ENCODE results near the gene SLIT3. TPM values are rescaled to one million over a fixed set of nuclear protein-coding genes. Genes with fewer than 3 reads are reported as not detected.
A peak's percentile ranks its signal among the peaks of the same experiment; 100 is the strongest.

Gene SLIT3
- polyA plus RNA-seq, 1 of the 3 experiments (the other 2 are of a cell fraction): 119 TPM

- Histone ChIP-seq H4K20me1 (ENCODE audit: insufficient read depth) (0 out of 2 replicates have a peak, but pooled peaks cover 2% of the 10 kb centered on the region), H3K27me3 (ENCODE audit: insufficient read depth) (no peaks in the 10 kb centered on the region), H3F3A (replicated peaks; ENCODE audit: insufficient read depth) (no peaks in the 10 kb centered on the region), H3K9ac (no peak overlapping the region), H3K9me2 (no peaks in the 10 kb centered on the region), H3K9me3 (no peaks in the 10 kb centered on the region), H3K4me3 (ENCODE audit: low read depth in 2 of 2, low read length in 1 of 2) (no peak overlapping the region), H3K79me2 (ENCODE audit: insufficient read depth) (no peaks in the 10 kb centered on the region), H3K4me2 (no peak overlapping the region), H3K4me1 (ENCODE audit: control insufficient read depth in 1 of 2, insufficient read depth in 2 of 2, low read depth in 1 of 2, low read length in 1 of 2) (peaks cover 4 to 25% of the 10 kb centered on the region in 2 experiments; a peak in 3 of 4 replicates), H3K36me3 (replicated peaks in 1 of 2; ENCODE audit: control insufficient read depth in 1 of 2, insufficient read depth in 2 of 2, low read length in 1 of 2) (peaks cover 7 to 12% of the 10 kb centered on the region in 2 experiments), H2AFZ (ENCODE audit: low read depth) (no peak overlapping the region), H3K27ac (ENCODE audit: low read depth in 2 of 2, low read length in 1 of 2) (no peak overlapping the region)
- no peak for TF ChIP-seq CHD2 (IDR thresholded peaks at IDR 0.05; ENCODE audit: low read length, partially characterized antibody)
- no peak for TF ChIP-seq GATA2 (CRISPR knock-in tag; IDR thresholded peaks at IDR 0.05)
- no peak for TF ChIP-seq FOXM1 (IDR thresholded peaks at IDR 0.05; ENCODE audit: low read depth)
- no peak for TF ChIP-seq ZBTB33 (IDR thresholded peaks at IDR 0.05; ENCODE audit: borderline replicate concordance, low read depth)
- ChIA-PET CTCF (no interaction called here), POLR2A (no interaction called here)
- DNase-seq: no peak
- WGBS (ENCODE audit: low lambda C conversion rate): 79% methylated on average over 4 of the region's 5 CpGs
Measured at GRCh38 chr5:169065400-169065799, 235.5 kb downstream of the SLIT3 start.

- peaks cover 4 to 25% of the 10 kb centered on the region in 2 experiments; a peak in 3 of 4 replicates for H3K4me1 ChIP-seq (ENCODE audit: control insufficient read depth in 1 of 2, insufficient read depth in 2 of 2, low read depth in 1 of 2, low read length in 1 of 2)
- 41% methylated on average over 3 of the region's 3 CpGs for WGBS (ENCODE audit: low lambda C conversion rate)
- H3K36me3 ChIP-seq (replicated peaks in 1 of 2; ENCODE audit: control insufficient read depth in 1 of 2, insufficient read depth in 2 of 2, low read length in 1 of 2): peaks cover 8 to 12% of the 10 kb centered on the region in 2 experiments
- TF ChIP-seq ELF1 (IDR thresholded peaks at IDR 0.05) (no peak), TEAD4 (IDR thresholded peaks at IDR 0.05; ENCODE audit: borderline replicate concordance, insufficient read depth) (0 out of 2 replicates have a peak, but pooled peaks have one; percentile 29), PBX3 (IDR thresholded peaks at IDR 0.05) (peak; percentile 24; the same call in 1 of the 2 replicates), FOSL2 (IDR thresholded peaks at IDR 0.05; ENCODE audit: borderline replicate concordance, low read depth) (no peak), NFIC (IDR thresholded peaks at IDR 0.05; ENCODE audit: borderline replicate concordance) (peak; percentile 60)
- H2AFZ ChIP-seq (ENCODE audit: low read depth): no peak overlapping the region
- ChIA-PET CTCF (interaction anchor here (1.0 kb wide), 1 partner anchor 84 kb away, joined by 3 read pairs; no protein-coding TSS in a partner anchor), POLR2A (no interaction called here)
- H3K27me3 ChIP-seq (ENCODE audit: insufficient read depth): no peaks in the 10 kb centered on the region
- peak overlapping the region in 1 of 2 experiments; percentile 62; a peak in 2 of 4 replicates for H3K27ac ChIP-seq (ENCODE audit: low read depth in 2 of 2, low read length in 1 of 2)
- H3K4me2 ChIP-seq: peak overlapping the region; percentile 21; the same call in 1 of the 2 replicates
- H3K79me2 ChIP-seq (ENCODE audit: insufficient read depth): no peaks in the 10 kb centered on the region
- no peak overlapping the region for H3K4me3 ChIP-seq (ENCODE audit: low read depth in 2 of 2, low read length in 1 of 2)
- H3K9ac ChIP-seq: no peak overlapping the region
- DNase-seq: no peak
- H4K20me1 ChIP-seq (ENCODE audit: insufficient read depth): 0 out of 2 replicates have a peak, but pooled peaks cover 2% of the 10 kb centered on the region
- no peaks in the 10 kb centered on the region for H3K9me3 ChIP-seq
- no peaks in the 10 kb centered on the region for H3F3A ChIP-seq (replicated peaks; ENCODE audit: insufficient read depth)
- H3K9me2 ChIP-seq: no peaks in the 10 kb centered on the region
Measured at GRCh38 chr5:169064093-169064492, 236.8 kb downstream of the SLIT3 start.

Data from SK-N-SH (cell line).